T-helper 2 cell treated with Interferon-gamma antibody and Interleukin-4, amounts not matched to agents 5 μg/mL and 100 μg/mL, for 36 hours (primary cell): ENCODE results near the gene KRTAP2-1.
"Not testable (repeated sequence)": the region's sequence is repeated elsewhere in the genome, so short reads cannot be mapped to it uniquely, and the experiment has no call there.

Experiments
- DNase-seq: peaks from one replicate; pipeline ENCODE4 v3.0.0; 2021; ENCODE audit warnings: low spot score
- H3K27ac Mint-ChIP-seq: one replicate; pipeline ENCODE4 v1.8.0; 2021; ENCODE audit warnings: mild to moderate bottlenecking, mixed read lengths
- H3K27me3 Mint-ChIP-seq: one replicate; pipeline ENCODE4 v1.8.0; 2021; ENCODE audit warnings: low read depth, mixed read lengths
- H3K36me3 Mint-ChIP-seq: one replicate; pipeline ENCODE4 v1.8.0; 2021; ENCODE audit warnings: low read depth, mixed read lengths
- H3K4me1 Mint-ChIP-seq: one replicate; pipeline ENCODE4 v1.8.0; 2021; ENCODE audit warnings: low read depth, mixed read lengths
- H3K4me3 Mint-ChIP-seq: one replicate; pipeline ENCODE4 v1.8.0; 2022; ENCODE audit warnings: mild to moderate bottlenecking, moderate library complexity, mixed read lengths
- H3K9me3 Mint-ChIP-seq: one replicate; pipeline ENCODE4 v1.8.0; 2021; ENCODE audit warnings: mixed read lengths

KRTAP2-1 gene

GRCh38 chr17:41065016-41065689 is 18.0 kb upstream of the KRTAP2-1 start:
- H3K36me3 Mint-ChIP-seq, DNase-seq, H3K4me1 Mint-ChIP-seq, H3K9me3 Mint-ChIP-seq, H3K27ac Mint-ChIP-seq, H3K4me3 Mint-ChIP-seq: not testable (repeated sequence)
- H3K27me3 Mint-ChIP-seq: peaks cover 16% of the 10 kb centered on the region

GRCh38 chr17:41064301-41064700 is 17.2 kb upstream of the KRTAP2-1 start:
- H3K4me1 Mint-ChIP-seq: no peaks in the 10 kb centered on the region
- no peak overlapping the region for H3K27ac Mint-ChIP-seq
- no peaks in the 10 kb centered on the region for H3K36me3 Mint-ChIP-seq
- peaks cover 19% of the 10 kb centered on the region for H3K27me3 Mint-ChIP-seq
- H3K9me3 Mint-ChIP-seq: no peaks in the 10 kb centered on the region
- H3K4me3 Mint-ChIP-seq: no peak overlapping the region
- no peak for DNase-seq

GRCh38 chr17:41063449-41063848 is 16.3 kb upstream of the KRTAP2-1 start:
- no peaks in the 10 kb centered on the region for H3K36me3 Mint-ChIP-seq
- H3K27me3 Mint-ChIP-seq: peaks cover 26% of the 10 kb centered on the region
- no peak overlapping the region for H3K27ac Mint-ChIP-seq
- DNase-seq: no peak
- H3K4me3 Mint-ChIP-seq: no peak overlapping the region
- no peaks in the 10 kb centered on the region for H3K4me1 Mint-ChIP-seq
- H3K9me3 Mint-ChIP-seq: no peaks in the 10 kb centered on the region

- H3K27ac Mint-ChIP-seq: no peak overlapping the region
- no peaks in the 10 kb centered on the region for H3K36me3 Mint-ChIP-seq
- no peak for DNase-seq
- H3K4me1 Mint-ChIP-seq: no peaks in the 10 kb centered on the region
- H3K27me3 Mint-ChIP-seq: peaks cover 29% of the 10 kb centered on the region
- H3K4me3 Mint-ChIP-seq: no peak overlapping the region
- peaks cover 6% of the 10 kb centered on the region for H3K9me3 Mint-ChIP-seq
These were observed 14.8 kb upstream of the KRTAP2-1 start for GRCh38 chr17:41061964-41062363.

GRCh38 chr17:41060052-41060604 is 13.0 kb upstream of the KRTAP2-1 start, which contains the start of gene KRTAP2-3:
Gene KRTAP2-3, minus strand, starts transcription at chr17:41060114. Its CDS starts 64 bp downstream, at chr17:41060050.
- DNase-seq: no peak
- Mint-ChIP-seq H3K4me1 (no peaks in the 10 kb centered on the region), H3K27ac (no peak within 1 kb of the TSS), H3K9me3 (peaks cover 6% of the 10 kb centered on the region), H3K36me3 (no peaks in the 10 kb centered on the region), H3K4me3 (no peak within 1 kb of the TSS), H3K27me3 (peaks cover 29% of the 10 kb centered on the region)

GRCh38 chr17:41059276-41060051 is 12.3 kb upstream of the KRTAP2-1 start:
- not testable (repeated sequence) for H3K9me3 Mint-ChIP-seq, H3K27ac Mint-ChIP-seq, H3K36me3 Mint-ChIP-seq, DNase-seq, H3K4me3 Mint-ChIP-seq, H3K4me1 Mint-ChIP-seq
- peaks cover 29% of the 10 kb centered on the region for H3K27me3 Mint-ChIP-seq

GRCh38 chr17:41058741-41059140 is 11.6 kb upstream of the KRTAP2-1 start:
- H3K36me3 Mint-ChIP-seq: no peaks in the 10 kb centered on the region
- no peaks in the 10 kb centered on the region for H3K4me1 Mint-ChIP-seq
- H3K27me3 Mint-ChIP-seq: peaks cover 30% of the 10 kb centered on the region
- peaks cover 6% of the 10 kb centered on the region for H3K9me3 Mint-ChIP-seq
- no peak overlapping the region for H3K4me3 Mint-ChIP-seq
- H3K27ac Mint-ChIP-seq: no peak overlapping the region
- DNase-seq: no peak

GRCh38 chr17:41057547-41057946 is 10.4 kb upstream of the KRTAP2-1 start:
- H3K4me1 Mint-ChIP-seq: no peaks in the 10 kb centered on the region
- no peaks in the 10 kb centered on the region for H3K36me3 Mint-ChIP-seq
- H3K9me3 Mint-ChIP-seq: peaks cover 6% of the 10 kb centered on the region
- H3K4me3 Mint-ChIP-seq: no peak overlapping the region
- H3K27me3 Mint-ChIP-seq: peaks cover 33% of the 10 kb centered on the region
- H3K27ac Mint-ChIP-seq: no peak overlapping the region
- DNase-seq: no peak

GRCh38 chr17:41055130-41055529 is 8.0 kb upstream of the KRTAP2-1 start, which contains the start of gene KRTAP2-2:
Gene KRTAP2-2, minus strand, starts transcription at chr17:41055230. Its CDS starts 19 bp downstream, at chr17:41055211.
- H3K4me3 Mint-ChIP-seq, H3K9me3 Mint-ChIP-seq, H3K36me3 Mint-ChIP-seq, H3K27ac Mint-ChIP-seq, H3K4me1 Mint-ChIP-seq, DNase-seq: not testable (repeated sequence)
- H3K27me3 Mint-ChIP-seq: peaks cover 22% of the 10 kb centered on the region

- H3K36me3 Mint-ChIP-seq, H3K4me3 Mint-ChIP-seq: not testable (repeated sequence)
- H3K27me3 Mint-ChIP-seq: peaks cover 21% of the 10 kb centered on the region
These were observed 7.4 kb upstream of the KRTAP2-1 start for GRCh38 chr17:41054556-41054955.

GRCh38 chr17:41054025-41054424 is 6.9 kb upstream of the KRTAP2-1 start:
- Mint-ChIP-seq H3K27me3 (peaks cover 16% of the 10 kb centered on the region), H3K9me3 (peaks cover 6% of the 10 kb centered on the region), H3K4me3 (no peak overlapping the region), H3K36me3 (no peaks in the 10 kb centered on the region), H3K4me1 (no peaks in the 10 kb centered on the region), H3K27ac (no peak overlapping the region)
- DNase-seq: no peak

More at GRCh38 chr17:41054556-41054955, 7.4 kb upstream of the KRTAP2-1 start:
- DNase-seq, H3K27ac Mint-ChIP-seq, H3K9me3 Mint-ChIP-seq, H3K4me1 Mint-ChIP-seq: not testable (repeated sequence)

GRCh38 chr17:41052566-41052965 is 5.5 kb upstream of the KRTAP2-1 start:
- peaks cover 9% of the 10 kb centered on the region for H3K27me3 Mint-ChIP-seq
- no peak overlapping the region for H3K4me3 Mint-ChIP-seq
- DNase-seq: no peak
- H3K36me3 Mint-ChIP-seq: no peaks in the 10 kb centered on the region
- no peaks in the 10 kb centered on the region for H3K4me1 Mint-ChIP-seq
- H3K27ac Mint-ChIP-seq: no peak overlapping the region
- peaks cover 4% of the 10 kb centered on the region for H3K9me3 Mint-ChIP-seq

GRCh38 chr17:41049110-41049509 is 2.0 kb upstream of the KRTAP2-1 start:
- Mint-ChIP-seq H3K4me1 (no peaks in the 10 kb centered on the region), H3K27ac (no peak overlapping the region), H3K9me3 (no peaks in the 10 kb centered on the region), H3K36me3 (no peaks in the 10 kb centered on the region), H3K4me3 (no peak overlapping the region), H3K27me3 (peaks cover 9% of the 10 kb centered on the region)
- DNase-seq: no peak

GRCh38 chr17:41048441-41048840 is 1.3 kb upstream of the KRTAP2-1 start:
- Mint-ChIP-seq H3K36me3 (no peaks in the 10 kb centered on the region), H3K27me3 (peaks cover 12% of the 10 kb centered on the region), H3K4me3 (no peak overlapping the region), H3K4me1 (no peaks in the 10 kb centered on the region), H3K27ac (no peak overlapping the region), H3K9me3 (peaks cover 3% of the 10 kb centered on the region)
- no peak for DNase-seq
